HG02571 (cell line): Measurements from ENCODE around the gene ZBTB17.
A peak's percentile ranks its signal among the peaks of the same experiment; 100 is the strongest.
"Not testable (repeated sequence)": the region's sequence is repeated elsewhere in the genome, so short reads cannot be mapped to it uniquely, and the experiment has no call there.

Experiments used
- ATAC-seq: cut with Tn5 transposase; IDR thresholded peaks from one replicate; pipeline ENCODE4 v1.9.1; 2021; ENCODE audit warnings: mild to moderate bottlenecking, moderate library complexity; ENCODE audit not compliant: unreplicated experiment

Gene ZBTB17

DNA sequence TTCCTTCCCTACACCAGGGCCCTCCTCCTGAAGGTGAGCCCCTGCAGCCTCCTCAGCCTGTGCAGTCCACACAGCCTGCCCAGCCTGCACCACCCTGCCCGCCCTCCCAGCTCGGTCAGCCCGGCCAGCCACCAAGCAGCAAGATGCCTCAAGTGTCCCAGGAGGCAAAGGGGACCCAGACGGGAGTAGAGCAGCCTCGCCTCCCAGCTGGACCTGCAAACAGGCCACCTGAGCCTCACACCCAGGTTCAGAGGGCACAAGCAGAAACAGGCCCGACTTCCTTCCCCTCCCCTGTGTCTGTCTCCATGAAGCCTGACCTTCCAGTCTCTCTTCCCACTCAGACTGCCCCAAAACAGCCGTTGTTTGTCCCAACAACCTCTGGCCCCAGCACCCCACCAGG lies 38.8 kb downstream of the ZBTB17 start:
- no peak for ATAC-seq

- no peak for ATAC-seq
Measured at GRCh38 chr1:15936025-15936424, 39.9 kb downstream of the ZBTB17 start.

DNA sequence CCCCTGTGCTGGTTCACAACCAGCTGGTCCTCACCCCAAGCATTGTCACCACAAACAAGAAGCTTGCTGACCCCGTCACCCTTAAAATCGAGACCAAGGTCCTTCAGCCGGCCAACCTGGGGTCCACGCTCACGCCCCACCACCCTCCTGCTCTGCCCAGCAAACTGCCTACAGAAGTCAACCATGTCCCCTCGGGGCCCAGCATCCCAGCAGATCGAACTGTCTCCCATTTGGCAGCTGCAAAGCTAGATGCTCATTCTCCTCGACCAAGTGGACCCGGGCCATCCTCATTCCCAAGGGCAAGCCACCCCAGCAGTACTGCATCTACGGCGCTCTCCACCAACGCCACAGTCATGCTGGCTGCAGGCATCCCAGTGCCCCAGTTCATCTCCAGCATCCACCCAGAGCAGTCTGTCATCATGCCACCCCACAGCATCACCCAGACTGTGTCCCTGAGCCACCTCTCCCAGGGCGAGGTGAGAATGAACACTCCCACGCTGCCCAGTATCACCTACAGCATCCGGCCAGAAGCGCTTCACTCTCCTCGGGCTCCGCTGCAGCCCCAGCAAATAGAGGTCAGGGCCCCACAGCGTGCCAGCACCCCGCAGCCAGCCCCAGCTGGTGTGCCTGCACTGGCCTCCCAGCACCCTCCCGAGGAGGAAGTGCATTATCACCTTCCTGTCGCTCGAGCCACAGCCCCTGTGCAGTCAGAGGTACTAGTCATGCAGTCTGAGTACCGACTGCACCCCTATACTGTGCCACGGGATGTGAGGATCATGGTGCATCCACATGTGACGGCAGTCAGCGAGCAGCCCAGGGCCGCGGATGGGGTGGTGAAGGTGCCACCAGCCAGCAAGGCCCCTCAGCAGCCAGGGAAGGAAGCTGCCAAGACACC lies 40.6 kb downstream of the ZBTB17 start:
- ATAC-seq = no peak

DNA sequence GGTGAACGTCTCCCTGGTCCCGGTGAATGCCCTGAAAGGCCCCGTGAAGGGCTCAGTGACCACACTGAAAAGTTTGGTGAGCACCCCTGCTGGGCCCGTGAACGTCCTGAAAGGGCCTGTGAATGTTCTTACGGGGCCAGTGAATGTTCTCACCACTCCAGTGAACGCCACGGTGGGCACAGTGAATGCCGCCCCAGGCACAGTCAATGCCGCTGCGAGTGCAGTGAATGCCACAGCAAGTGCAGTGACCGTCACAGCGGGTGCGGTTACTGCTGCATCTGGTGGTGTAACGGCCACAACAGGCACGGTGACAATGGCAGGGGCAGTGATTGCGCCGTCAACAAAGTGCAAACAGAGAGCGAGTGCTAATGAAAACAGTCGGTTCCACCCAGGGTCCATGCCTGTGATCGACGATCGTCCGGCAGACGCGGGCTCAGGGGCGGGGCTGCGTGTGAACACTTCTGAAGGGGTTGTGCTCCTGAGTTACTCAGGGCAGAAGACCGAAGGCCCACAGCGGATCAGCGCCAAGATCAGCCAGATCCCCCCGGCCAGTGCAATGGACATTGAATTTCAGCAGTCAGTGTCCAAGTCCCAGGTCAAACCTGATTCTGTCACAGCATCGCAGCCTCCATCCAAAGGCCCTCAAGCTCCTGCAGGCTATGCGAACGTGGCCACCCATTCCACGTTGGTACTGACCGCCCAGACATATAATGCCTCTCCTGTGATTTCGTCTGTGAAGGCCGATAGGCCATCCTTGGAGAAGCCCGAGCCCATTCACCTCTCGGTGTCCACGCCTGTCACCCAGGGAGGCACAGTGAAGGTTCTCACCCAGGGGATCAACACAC lies 41.5 kb downstream of the ZBTB17 start:
- ATAC-seq = no peak

DNA sequence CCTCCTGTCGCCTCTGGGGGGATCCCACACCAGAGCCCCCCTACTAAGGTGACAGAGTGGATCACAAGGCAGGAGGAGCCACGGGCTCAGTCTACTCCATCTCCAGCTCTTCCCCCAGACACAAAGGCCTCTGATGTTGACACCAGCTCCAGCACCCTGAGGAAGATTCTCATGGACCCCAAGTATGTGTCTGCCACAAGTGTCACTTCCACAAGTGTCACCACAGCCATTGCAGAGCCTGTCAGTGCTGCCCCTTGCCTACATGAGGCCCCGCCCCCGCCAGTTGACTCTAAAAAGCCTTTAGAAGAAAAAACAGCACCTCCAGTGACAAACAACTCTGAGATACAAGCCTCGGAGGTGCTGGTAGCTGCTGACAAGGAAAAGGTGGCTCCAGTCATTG lies 42.2 kb downstream of the ZBTB17 start:
- ATAC-seq = no peak

DNA sequence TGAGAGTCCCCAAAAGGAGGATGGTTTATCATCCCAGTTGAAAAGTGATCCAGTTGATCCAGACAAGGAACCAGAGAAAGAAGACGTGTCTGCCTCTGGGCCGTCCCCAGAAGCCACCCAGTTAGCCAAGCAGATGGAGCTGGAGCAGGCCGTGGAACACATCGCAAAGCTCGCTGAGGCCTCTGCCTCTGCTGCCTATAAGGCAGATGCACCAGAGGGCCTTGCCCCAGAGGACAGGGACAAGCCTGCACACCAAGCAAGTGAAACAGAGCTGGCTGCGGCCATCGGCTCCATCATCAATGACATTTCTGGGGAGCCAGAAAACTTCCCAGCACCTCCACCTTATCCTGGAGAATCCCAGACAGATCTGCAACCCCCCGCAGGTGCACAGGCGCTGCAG lies 43.3 kb downstream of the ZBTB17 start:
- ATAC-seq = no peak

GRCh38 chr1:15931884-15932283 lies 44.0 kb downstream of the ZBTB17 start:
- ATAC-seq = no peak

DNA sequence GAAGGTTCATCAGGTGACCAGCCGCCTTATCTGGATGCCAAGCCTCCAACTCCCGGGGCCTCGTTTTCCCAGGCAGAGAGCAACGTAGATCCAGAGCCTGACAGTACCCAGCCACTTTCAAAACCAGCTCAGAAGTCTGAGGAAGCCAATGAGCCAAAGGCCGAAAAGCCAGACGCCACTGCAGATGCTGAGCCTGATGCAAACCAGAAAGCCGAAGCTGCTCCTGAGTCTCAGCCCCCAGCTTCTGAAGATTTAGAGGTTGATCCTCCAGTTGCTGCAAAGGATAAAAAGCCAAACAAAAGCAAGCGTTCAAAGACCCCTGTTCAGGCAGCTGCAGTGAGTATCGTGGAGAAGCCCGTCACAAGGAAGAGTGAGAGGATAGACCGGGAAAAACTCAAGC lies 44.5 kb downstream of the ZBTB17 start:
- ATAC-seq = no peak

DNA sequence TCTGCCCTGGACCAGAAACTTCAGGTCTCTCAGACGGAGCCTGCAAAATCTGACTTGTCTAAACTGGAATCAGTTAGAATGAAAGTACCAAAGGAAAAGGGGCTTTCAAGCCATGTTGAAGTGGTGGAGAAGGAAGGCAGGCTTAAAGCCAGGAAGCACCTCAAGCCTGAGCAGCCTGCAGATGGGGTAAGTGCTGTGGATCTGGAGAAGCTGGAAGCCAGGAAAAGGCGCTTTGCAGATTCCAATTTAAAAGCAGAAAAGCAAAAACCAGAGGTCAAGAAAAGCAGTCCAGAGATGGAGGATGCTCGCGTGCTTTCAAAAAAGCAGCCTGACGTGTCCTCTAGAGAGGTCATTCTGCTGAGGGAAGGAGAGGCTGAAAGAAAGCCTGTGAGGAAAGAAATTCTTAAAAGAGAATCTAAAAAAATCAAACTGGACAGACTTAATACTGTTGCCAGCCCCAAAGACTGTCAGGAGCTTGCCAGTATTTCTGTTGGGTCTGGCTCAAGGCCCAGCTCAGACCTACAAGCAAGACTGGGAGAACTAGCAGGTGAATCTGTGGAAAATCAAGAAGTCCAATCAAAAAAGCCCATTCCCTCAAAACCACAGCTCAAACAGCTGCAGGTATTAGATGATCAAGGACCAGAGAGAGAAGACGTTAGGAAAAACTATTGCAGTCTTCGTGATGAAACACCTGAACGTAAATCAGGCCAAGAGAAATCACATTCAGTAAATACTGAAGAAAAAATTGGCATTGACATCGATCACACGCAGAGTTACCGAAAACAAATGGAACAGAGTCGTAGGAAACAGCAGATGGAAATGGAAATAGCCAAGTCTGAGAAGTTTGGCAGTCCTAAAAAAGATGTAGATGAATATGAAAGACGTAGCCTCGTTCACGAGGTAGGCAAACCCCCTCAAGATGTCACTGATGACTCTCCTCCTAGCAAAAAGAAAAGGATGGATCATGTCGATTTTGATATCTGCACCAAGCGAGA lies 46.6 kb downstream of the ZBTB17 start:
- ATAC-seq = no peak

DNA sequence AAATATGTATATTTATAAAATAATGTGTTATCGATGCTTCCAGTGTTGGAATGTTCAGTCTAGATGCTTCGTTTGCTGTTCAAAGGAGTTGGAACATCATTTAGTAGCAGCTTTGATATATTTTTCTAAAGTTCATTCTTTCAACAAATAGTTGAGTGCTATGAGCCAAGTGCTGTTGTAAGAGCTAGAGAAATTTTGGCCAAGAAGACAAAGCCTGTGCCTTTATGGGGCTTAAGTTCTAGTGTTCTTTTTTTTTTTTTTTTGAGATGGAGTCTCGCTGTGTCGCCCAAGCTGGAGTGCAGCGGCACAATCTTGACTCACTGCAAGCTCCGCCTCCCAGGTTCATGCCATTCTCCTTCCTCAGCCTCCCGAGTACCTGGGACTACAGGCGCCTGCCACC lies 49.5 kb downstream of the ZBTB17 start:
- ATAC-seq = not testable (repeated sequence)

DNA sequence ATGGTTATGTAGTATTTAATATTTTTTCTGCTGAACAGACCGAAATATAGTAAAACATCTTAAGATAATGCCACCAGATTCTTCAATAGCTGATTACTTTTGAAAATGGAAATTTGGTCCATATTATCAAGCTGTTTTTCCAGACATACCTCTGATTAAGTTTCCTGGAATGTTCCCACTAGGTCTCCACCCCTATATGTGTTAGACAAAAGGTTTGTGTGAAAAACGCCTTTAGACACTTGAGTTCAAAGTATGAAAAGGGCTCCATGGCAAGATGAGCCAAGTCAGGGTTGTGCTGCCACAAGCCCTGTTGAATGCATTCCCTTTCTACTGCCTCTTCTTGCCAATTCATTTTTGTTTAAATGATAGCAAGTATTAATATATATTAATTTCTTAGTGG lies 52.7 kb downstream of the ZBTB17 start:
- no peak for ATAC-seq

- peak; percentile 66 for ATAC-seq
Measured at GRCh38 chr1:15918962-15919715, 56.8 kb downstream of the ZBTB17 start.

DNA sequence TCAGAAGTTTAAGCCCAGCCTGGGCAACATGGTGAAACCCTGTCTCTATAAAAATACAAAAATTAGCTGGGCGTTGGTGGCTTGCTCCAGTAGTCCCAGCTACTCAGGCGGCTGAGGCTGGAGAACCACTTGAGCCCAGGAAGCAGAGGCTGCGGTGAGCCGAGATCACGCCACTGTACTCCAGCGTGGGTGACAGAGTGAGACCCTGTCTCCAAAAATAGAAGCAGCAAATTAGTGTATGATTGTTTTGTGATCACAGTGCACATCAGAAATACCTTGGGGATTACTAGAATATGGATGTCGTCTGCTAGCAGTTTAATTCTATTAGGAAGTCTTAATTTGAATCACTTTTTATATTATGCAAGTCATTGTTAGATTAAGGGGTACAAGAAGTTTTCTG lies 59.0 kb downstream of the ZBTB17 start:
- no peak for ATAC-seq

DNA sequence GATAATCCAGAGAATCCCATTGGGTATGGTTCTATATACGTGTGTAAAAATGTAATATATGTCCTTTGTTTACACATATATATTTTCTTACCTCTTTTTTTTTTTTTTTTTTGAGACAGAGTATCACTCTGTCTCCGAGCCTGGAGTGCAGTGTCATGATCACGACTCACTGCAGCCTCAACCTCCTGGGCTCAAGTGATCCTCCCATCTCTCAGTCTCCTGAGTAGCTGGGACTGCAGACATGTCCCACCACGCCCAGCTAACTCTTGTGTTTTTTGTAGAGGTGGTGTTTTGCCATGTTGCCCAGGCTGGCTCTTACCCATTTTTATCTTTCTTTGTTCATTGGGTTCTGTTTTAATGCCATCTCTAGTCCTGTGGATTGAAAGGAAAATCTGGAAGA lies 59.5 kb downstream of the ZBTB17 start:
- ATAC-seq = no peak

- ATAC-seq = no peak
Measured at GRCh38 chr1:15915991-15916390, 59.9 kb downstream of the ZBTB17 start.

DNA sequence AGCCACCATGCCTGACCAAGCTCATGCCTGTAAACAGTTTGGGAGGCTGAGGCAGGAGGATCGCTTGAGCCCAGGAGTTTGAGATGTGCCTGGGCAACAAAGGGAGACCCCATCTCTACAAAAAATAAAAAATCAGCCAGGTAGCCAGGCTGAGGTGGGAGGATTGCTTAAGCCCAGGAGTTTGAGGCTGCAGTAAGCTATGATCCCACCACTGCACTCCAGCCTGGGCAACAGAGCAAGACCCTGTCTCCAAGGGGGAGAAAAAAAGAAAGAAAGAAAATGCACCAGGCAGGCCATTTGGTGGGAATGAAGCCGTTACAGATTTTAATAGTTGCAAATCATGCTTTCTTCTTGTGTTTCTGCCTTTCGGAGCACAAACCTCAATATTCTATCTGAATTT lies 62.3 kb downstream of the ZBTB17 start:
- not testable (repeated sequence) for ATAC-seq

- no peak for ATAC-seq
Measured at GRCh38 chr1:15911927-15912326, 64.0 kb downstream of the ZBTB17 start.

DNA sequence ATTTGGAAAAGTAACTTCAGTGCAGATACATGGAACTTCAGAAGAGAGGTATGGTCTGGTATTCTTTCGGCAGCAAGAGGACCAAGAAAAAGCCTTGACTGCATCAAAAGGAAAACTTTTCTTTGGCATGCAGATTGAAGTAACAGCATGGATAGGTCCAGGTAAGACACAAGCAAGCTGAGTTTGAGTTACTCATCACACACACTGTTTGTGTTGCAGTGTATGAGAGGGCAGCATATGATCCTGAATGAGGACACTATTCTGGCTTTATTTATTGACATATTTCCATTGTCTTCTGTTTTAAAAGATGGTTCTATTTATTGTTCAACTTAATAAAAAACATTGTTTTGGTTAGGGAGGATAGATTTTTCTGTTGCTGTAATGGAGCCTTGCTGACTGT lies 64.8 kb downstream of the ZBTB17 start:
- ATAC-seq = no peak

DNA sequence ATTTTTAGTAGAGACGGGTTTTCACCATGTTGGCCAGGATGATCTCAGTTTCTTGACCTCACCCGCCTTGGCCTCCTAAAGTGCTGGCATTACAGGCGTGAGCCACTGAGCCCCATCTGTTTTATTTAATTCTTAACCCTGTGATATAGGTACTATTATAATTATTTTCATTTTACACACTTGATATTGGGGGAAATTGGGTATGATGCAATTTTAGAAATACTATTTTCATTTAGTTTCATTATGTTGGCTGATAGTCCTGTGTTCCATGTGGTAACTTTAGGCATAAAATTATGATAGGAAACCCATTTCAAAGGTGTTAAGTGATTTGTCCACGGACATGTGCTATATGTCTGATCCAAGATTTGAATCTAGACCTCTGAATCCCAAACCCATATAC lies 67.3 kb downstream of the ZBTB17 start:
- ATAC-seq = no peak

DNA sequence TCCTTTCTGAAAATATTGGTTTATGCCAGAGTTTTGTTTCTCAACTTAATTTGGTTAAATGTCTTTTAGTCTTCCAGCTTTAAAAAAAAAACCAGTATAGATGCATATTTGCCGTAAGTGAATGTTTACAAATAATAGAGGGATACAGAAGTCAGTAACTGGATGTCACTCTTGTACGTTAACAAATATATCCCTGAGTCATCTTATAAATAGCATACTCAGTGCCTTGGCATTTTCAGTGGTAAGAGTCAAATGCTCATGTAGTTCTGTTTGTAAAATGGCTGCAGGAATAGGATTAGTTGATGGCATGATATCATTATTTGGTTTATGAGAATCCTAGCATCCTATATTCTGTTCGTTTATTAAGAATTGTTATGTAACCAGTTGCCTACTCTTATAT lies 73.0 kb downstream of the ZBTB17 start:
- no peak for ATAC-seq
